ENCODE measurements around the gene MICAL3. TPM values are rescaled to one million over a fixed set of nuclear protein-coding genes. Genes with fewer than 3 reads are reported as not detected.

The MICAL3 gene
- total RNA-seq, 2 experiments from 2014 or later: 30.3 to 31.4 TPM

- POLR2A ChIA-PET: no interaction called here
These were observed 237.1 kb downstream of the MICAL3 start for GRCh38 chr22:17787241-17787640.

DNA sequence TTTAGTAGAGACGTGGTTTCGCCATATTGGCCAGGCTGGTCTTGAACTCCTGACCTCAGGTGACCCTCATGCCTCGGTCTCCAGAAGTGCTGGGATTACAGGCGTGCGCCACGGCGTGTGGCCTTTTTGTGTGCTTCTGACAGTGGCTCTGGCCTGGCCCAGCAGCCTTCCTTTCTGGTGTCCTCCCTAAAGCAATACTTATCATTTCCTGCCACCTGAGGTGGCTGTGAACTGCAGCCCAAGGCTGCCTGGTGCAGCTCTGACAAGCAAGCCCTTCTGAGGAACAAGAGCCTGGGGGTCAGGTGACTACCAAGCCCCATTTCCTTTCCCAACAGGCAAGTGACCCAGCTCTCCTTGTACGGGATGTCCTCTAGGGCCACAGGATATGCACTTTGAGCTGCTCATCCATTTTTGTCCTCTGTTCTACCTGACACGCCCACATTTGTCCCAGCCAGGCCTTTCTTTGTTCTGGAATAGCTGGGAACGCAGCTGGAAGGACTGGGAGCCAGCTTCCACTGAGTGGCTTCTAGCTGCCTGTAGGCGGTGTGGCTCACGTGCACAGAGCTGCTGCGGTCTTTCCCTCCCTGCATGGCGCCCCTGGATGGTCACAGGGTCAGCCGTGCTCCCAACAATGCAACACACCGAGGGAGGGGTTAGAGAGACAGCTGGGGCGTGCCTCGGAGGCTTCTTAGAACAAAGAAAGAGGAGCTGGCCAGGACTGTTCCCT is 237.8 kb downstream of the MICAL3 start:
- H3K4me1 Mint-ChIP-seq: peaks cover 2% of the 10 kb centered on the region
- CTCF ChIA-PET: interaction anchor here (1.6 to 6.6 kb wide), 12 partner anchors 7 to 290 kb away, joined by 4 to 98 read pairs (median 13); partner anchors contain the start of genes BID and PEX26
- H3K4me3 Mint-ChIP-seq: no peak overlapping the region
- POLR2A ChIA-PET: no interaction called here
- H3K36me3 Mint-ChIP-seq (ENCODE audit: low read depth): no peaks in the 10 kb centered on the region
- no peaks in the 10 kb centered on the region for H3K9me3 Mint-ChIP-seq
- H3K27me3 Mint-ChIP-seq: no peaks in the 10 kb centered on the region
- no peak overlapping the region for H3K27ac Mint-ChIP-seq
- DNase-seq: no peak

More at GRCh38 chr22:17787241-17787640, 237.1 kb downstream of the MICAL3 start:
- no peak for DNase-seq
- no peaks in the 10 kb centered on the region for H3K36me3 Mint-ChIP-seq (ENCODE audit: low read depth)
- CTCF ChIA-PET: interaction anchor here (1.9 to 6.6 kb wide), 6 partner anchors 8 to 290 kb away, joined by 4 to 98 read pairs (median 28); partner anchors contain the start of genes BID and PEX26
- H3K27ac Mint-ChIP-seq: no peak overlapping the region
- no peaks in the 10 kb centered on the region for H3K27me3 Mint-ChIP-seq
- H3K4me3 Mint-ChIP-seq: no peak overlapping the region
- H3K4me1 Mint-ChIP-seq: no peaks in the 10 kb centered on the region
- H3K9me3 Mint-ChIP-seq: no peaks in the 10 kb centered on the region

DNA sequence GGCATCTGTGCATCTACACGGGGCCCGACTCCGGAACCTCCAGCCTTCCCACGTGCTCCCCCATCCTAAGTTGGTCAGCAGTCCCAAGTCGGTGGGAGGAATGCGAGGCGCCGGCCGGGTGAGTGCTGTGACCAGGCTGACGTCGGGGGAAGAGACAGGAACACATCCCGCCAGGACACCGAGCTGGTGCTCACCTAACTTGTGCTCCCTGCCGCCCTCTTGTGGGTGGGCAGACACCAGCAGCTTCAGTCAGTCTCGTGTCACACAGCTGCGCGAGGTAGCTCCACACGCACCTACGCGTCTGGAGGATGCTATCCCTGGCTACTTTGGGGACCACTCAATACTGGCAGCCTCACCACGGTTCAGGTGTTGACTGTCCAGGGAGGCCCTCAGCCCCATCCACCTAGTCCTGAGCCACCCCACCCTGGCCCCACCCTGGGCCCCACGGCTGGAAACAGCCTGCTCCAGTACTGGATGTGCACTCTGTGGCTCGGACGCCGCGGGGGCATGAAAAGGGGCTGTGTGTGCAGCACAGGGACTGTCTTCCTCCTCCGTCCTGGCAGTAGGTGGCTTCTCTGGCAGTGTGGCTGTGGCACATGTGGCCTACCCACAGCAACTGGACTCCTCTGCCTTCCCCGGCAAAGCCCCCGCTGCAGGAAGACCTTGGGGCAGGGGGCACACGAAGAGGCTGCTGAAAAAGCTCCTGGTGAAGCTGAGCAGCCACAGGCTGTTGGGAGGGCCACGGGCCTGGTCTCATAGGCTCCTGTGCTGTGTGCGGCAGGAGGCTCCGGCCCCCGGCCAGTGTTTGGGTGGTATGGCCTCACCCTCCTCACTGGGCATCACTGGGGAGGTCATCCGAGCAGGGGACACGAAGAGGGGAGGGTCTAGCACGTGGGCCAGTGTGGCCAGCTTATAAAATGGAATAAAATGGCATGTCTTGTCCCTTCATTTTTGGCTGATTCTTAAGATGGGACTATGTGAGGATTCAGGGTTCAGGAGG is 238.9 kb downstream of the MICAL3 start:
- Mint-ChIP-seq H3K27ac (no peak overlapping the region), H3K36me3 (ENCODE audit: low read depth) (no peaks in the 10 kb centered on the region), H3K27me3 (no peaks in the 10 kb centered on the region), H3K9me3 (no peaks in the 10 kb centered on the region), H3K4me1 (peaks cover 12% of the 10 kb centered on the region), H3K4me3 (no peak overlapping the region)
- POLR2A ChIA-PET: interaction anchor here (0.7 to 1.6 kb wide), 4 partner anchors 12 to 31 kb away, joined by 3 to 6 read pairs (median 3); no protein-coding TSS in a partner anchor
- CTCF ChIA-PET: interaction anchor here (0.6 to 6.6 kb wide), 20 partner anchors 9 to 614 kb away, joined by 3 to 98 read pairs (median 7); partner anchors contain the start of genes BCL2L13, BID and PEX26
- peak; percentile 74 for DNase-seq

- no peaks in the 10 kb centered on the region for H3K9me3 Mint-ChIP-seq
- no peaks in the 10 kb centered on the region for H3K36me3 Mint-ChIP-seq (ENCODE audit: low read depth)
- ChIA-PET CTCF (interaction anchor here (1.0 to 6.6 kb wide), 17 partner anchors 8 to 292 kb away, joined by 3 to 98 read pairs (median 8); partner anchors contain the start of genes BCL2L13, BID and PEX26), POLR2A (interaction anchor here (1.0 to 1.6 kb wide), 3 partner anchors 12 to 17 kb away, joined by 3 to 6 read pairs (median 3); no protein-coding TSS in a partner anchor)
- no peaks in the 10 kb centered on the region for H3K27me3 Mint-ChIP-seq
- no peak for DNase-seq
- H3K4me1 Mint-ChIP-seq: peaks cover 19% of the 10 kb centered on the region
- no peak overlapping the region for H3K27ac Mint-ChIP-seq
- H3K4me3 Mint-ChIP-seq: no peak overlapping the region
These were observed 239.6 kb downstream of the MICAL3 start for GRCh38 chr22:17784776-17785175.

DNA sequence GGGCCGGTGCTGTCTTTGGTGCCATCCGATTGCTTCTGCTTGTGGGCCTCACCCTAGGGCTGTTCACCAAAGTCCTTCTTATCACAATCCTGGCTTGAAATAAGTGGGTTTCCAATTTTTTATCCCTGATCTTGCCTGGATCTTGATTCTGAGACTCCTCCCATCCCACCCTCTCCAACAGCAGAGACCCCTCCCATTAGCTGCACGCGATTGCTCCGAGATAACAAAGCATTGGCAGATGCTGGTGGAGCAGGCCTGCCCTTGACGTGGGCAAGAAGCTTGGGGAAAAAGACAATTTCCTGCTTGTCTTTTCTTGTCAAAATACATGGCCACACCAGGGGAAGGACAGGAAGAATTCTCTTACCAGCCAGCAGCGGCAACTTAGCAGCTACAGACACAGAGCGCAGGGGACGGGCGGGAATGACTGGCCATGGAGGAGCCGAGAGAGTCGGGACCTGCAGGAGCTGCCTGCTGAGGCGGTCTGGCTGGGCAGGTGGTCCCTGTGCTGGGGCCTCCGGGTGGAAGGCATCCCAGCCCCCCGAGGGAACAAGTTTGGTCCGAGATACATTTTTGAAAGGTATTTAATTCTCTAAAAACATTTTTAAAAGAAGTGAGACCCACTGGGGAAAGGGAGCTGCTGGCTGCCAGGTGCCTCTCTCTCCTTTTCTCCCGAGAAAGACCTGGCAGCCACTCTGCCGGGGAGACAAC is 240.4 kb downstream of the MICAL3 start:
- Mint-ChIP-seq H3K27me3 (no peaks in the 10 kb centered on the region), H3K9me3 (no peaks in the 10 kb centered on the region), H3K4me1 (peaks cover 27% of the 10 kb centered on the region), H3K36me3 (ENCODE audit: low read depth) (peaks cover 6% of the 10 kb centered on the region), H3K27ac (no peak overlapping the region), H3K4me3 (no peak overlapping the region)
- ChIA-PET CTCF (interaction anchor here (1.5 to 6.6 kb wide), 6 partner anchors 11 to 293 kb away, joined by 5 to 98 read pairs (median 22); partner anchors contain the start of genes BID and PEX26), POLR2A (interaction anchor here (1.3 to 1.6 kb wide), 2 partner anchors 14 to 17 kb away, joined by 3 to 6 read pairs; no protein-coding TSS in a partner anchor)
- no peak for DNase-seq

DNA sequence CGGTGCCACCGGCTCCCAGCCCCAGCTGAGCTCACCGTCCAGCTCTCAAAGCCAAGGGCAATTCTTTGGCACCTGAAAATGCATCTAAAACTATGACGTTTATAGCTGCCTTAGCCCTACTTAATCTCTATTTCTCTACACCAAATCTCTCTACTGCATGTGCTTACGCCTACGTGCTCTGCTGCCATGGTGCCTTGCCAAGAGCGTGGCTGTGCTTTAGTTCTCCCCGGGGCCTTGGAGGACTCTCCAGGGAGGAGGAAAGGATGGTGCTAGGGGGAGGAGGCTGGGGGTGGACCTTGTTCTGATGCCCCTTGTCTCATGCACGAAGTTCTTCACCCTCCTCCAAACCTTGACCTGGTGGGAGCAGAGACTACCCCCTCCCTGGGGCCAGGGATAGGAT is 241.0 kb downstream of the MICAL3 start:
- DNase-seq: no peak
- ChIA-PET CTCF (interaction anchor here (4.2 to 6.6 kb wide), 2 partner anchors 29 to 41 kb away, joined by 27 to 98 read pairs; no protein-coding TSS in a partner anchor), POLR2A (no interaction called here)
- no peaks in the 10 kb centered on the region for H3K9me3 Mint-ChIP-seq
- H3K27ac Mint-ChIP-seq: no peak overlapping the region
- peaks cover 10% of the 10 kb centered on the region for H3K36me3 Mint-ChIP-seq (ENCODE audit: low read depth)
- H3K4me1 Mint-ChIP-seq: peaks cover 33% of the 10 kb centered on the region
- no peaks in the 10 kb centered on the region for H3K27me3 Mint-ChIP-seq
- H3K4me3 Mint-ChIP-seq: no peak overlapping the region

DNA sequence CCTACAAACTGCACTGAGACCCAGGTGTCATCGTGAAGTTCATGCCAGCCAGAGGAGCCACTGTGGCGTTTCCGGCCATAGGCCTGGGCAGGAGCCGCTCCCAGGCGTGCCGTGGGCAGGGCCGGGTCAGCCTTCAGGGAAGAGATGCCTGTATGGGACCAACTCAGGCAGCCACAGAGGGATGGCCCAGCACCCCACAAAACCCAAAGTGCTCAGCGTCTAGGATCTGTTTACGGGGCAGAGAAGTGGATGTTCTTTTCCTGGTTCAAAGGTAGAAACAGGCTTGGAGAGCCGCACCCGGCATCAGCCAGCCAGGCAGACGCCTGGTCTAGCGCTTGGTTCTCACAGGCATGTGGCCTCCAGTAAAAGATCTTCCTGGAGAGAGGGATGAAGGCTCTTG is 241.7 kb downstream of the MICAL3 start:
- Mint-ChIP-seq H3K27me3 (no peaks in the 10 kb centered on the region), H3K4me3 (no peak overlapping the region), H3K36me3 (ENCODE audit: low read depth) (peaks cover 14% of the 10 kb centered on the region), H3K9me3 (no peaks in the 10 kb centered on the region), H3K4me1 (peaks cover 39% of the 10 kb centered on the region), H3K27ac (no peak overlapping the region)
- ChIA-PET POLR2A (no interaction called here), CTCF (no interaction called here)
- DNase-seq: no peak

DNA sequence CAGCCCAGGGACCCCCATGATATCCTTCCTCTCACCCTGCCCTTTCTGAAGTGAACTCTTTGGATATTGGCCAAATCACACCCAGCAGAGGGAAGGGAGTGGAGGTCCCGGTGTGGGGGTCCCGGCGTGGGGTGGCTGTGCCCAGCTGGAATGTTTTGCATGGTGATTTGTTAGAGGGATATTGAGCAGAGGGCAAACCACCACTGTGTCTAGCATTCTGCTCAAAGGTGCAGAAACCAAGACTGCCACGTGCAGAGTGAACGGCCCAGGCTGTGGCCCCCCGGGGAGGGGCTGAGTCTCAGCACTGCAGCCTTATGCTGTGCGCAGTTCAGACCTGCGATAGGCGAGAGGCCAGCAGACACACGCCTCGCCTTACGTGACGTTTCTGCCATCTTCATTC is 242.2 kb downstream of the MICAL3 start:
- DNase-seq: no peak
- POLR2A ChIA-PET: no interaction called here
- peaks cover 14% of the 10 kb centered on the region for H3K36me3 Mint-ChIP-seq (ENCODE audit: low read depth)
- H3K4me1 Mint-ChIP-seq: peaks cover 43% of the 10 kb centered on the region
- no peak overlapping the region for H3K27ac Mint-ChIP-seq
- no peaks in the 10 kb centered on the region for H3K9me3 Mint-ChIP-seq
- H3K4me3 Mint-ChIP-seq: no peak overlapping the region
- CTCF ChIA-PET: interaction anchor here (1.0 kb wide), 1 partner anchor 40 kb away, joined by 4 read pairs; no protein-coding TSS in a partner anchor
- H3K27me3 Mint-ChIP-seq: no peaks in the 10 kb centered on the region

GRCh38 chr22:17781319-17782031 is 242.9 kb downstream of the MICAL3 start:
- no peak overlapping the region for H3K4me3 Mint-ChIP-seq
- ChIA-PET POLR2A (no interaction called here), CTCF (interaction anchor here (1.0 kb wide), 1 partner anchor 39 kb away, joined by 4 read pairs; no protein-coding TSS in a partner anchor)
- no peaks in the 10 kb centered on the region for H3K27me3 Mint-ChIP-seq
- H3K9me3 Mint-ChIP-seq: no peaks in the 10 kb centered on the region
- peaks cover 49% of the 10 kb centered on the region for H3K4me1 Mint-ChIP-seq
- DNase-seq: no peak
- no peak overlapping the region for H3K27ac Mint-ChIP-seq
- peaks cover 14% of the 10 kb centered on the region for H3K36me3 Mint-ChIP-seq (ENCODE audit: low read depth)

DNA sequence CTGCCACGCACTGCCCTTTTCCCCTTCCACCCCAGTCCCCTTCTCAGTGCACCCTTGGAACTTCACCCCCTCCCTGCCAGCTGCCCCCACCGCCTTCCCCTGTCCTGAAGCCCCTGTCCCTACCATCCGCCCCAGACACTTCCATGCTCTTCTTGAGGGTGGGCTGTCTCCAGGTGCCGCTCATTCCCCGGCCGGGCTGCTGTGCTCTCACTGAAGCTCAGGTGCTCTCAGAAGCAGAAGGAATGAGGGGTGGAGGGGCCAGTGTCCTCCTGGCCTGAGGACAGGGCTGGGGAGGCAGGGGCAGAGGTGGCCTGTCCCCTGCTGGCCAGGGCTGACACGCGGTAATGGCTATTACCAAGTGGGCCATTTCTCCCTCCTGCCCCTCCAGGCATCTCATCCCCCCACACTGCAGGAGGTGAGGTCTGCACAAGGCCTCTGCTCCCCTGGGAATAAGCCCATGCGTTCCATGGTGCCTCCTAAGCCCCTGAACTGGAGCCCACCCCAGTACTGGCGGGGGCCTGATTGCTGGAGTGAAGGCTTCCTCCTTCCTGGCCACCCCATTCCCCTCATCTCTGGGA is 243.5 kb downstream of the MICAL3 start:
- Mint-ChIP-seq H3K36me3 (ENCODE audit: low read depth) (peaks cover 14% of the 10 kb centered on the region), H3K9me3 (no peaks in the 10 kb centered on the region), H3K27me3 (no peaks in the 10 kb centered on the region), H3K4me1 (peaks cover 55% of the 10 kb centered on the region), H3K27ac (no peak overlapping the region), H3K4me3 (no peak overlapping the region)
- ChIA-PET POLR2A (no interaction called here), CTCF (interaction anchor here (3.8 kb wide), 1 partner anchor 37 kb away, joined by 18 read pairs; no protein-coding TSS in a partner anchor)
- DNase-seq: no peak

DNA sequence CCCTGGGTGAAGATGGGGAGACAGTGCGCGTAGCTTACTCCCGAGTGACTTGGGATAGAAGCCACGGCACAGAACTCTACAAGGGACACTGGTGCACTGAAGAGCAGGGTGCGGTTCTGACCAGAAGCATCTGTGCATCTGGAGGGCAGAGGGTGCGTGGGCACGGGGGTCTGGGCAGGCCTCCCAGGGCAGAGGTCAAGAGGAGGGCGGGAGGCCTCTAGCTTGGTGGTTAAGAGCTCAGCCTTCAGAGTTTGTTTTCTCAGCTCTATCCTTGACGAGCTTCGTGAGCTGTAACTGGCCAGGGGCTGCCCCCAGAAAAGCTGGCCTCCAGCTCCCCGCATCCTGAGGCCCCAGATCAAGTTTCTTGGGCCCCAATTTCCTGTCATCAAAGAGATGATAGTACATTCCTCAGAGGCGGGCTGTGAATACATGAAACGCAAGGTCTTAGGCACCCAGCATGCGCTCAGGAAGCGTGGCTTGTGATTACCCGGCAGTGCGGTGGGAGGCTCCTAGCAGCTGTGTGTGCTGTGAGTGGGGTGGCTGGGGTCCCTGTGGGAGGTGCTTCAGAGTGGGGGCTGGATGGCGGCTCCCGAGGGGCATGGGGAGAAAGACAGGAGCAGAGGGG is 244.1 kb downstream of the MICAL3 start:
- Mint-ChIP-seq H3K4me3 (no peak overlapping the region), H3K4me1 (peaks cover 61% of the 10 kb centered on the region), H3K27ac (no peak overlapping the region), H3K36me3 (ENCODE audit: low read depth) (peaks cover 14% of the 10 kb centered on the region), H3K27me3 (peaks cover 2% of the 10 kb centered on the region), H3K9me3 (no peaks in the 10 kb centered on the region)
- DNase-seq: no peak
- CTCF ChIA-PET: interaction anchor here (1.9 to 3.8 kb wide), 2 partner anchors 8 to 36 kb away, joined by 4 to 18 read pairs; no protein-coding TSS in a partner anchor
- POLR2A ChIA-PET: interaction anchor here (1.1 to 1.4 kb wide), 4 partner anchors 10 to 297 kb away, joined by 3 to 6 read pairs (median 4); partner anchors contain the start of gene PEX26
